Activated CD8-positive, alpha-beta memory T cell treated with anti-CD3 and anti-CD28 coated beads for 4 hours (primary cell): ENCODE measurements around the gene ATXN1.

Source experiments
- DNase-seq, 2 donors: peaks; one replicate each; pipeline ENCODE4 v3.0.0-alpha.2; 2020; ENCODE audit warnings: low read depth in 2 of 2

The ATXN1 gene

GRCh38 chr6:16762268-16762549 lies 949 bp upstream of the ATXN1 start:
- no peak for DNase-seq

DNA sequence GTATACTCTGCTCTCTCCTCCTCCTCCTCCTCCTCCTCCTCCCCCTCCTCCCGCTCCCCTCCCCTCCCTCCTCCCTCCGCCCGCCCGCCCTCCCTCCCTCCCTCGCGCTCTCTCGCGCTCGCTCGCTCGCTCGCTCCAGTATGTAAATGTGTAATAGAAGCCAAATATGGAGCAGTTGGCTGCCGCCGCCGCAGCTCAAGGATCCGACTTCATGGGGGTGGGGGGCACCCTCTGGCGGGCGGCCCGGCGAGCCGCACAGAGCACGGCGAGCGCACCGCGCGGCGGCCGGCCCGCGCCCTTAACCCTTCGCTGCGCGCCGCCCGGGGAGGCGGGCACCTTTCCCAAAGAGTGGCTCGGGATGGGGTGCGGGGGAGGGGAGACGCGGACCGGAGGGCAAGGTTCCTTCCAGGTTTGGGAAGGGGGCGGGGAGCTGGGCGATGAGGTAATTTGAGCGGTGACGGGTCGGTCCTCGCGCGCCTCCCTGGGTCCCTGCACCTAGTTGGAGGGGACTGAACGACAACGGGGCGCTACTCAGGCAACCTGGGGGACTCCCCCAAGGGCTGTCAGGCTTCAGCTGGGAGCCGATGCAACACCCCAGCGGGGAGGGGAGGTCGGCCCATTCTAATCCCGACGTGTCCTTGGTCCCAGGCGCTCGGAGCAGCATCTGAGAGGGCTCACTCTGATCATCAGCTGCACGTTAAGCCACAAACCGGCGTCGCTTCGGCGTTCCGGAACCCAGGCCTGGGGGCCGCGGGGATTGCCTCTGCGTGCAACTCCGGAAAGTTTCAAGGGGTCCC lies 409 bp upstream of the ATXN1 start:
- peak; percentile 57 to 71 for DNase-seq

DNA sequence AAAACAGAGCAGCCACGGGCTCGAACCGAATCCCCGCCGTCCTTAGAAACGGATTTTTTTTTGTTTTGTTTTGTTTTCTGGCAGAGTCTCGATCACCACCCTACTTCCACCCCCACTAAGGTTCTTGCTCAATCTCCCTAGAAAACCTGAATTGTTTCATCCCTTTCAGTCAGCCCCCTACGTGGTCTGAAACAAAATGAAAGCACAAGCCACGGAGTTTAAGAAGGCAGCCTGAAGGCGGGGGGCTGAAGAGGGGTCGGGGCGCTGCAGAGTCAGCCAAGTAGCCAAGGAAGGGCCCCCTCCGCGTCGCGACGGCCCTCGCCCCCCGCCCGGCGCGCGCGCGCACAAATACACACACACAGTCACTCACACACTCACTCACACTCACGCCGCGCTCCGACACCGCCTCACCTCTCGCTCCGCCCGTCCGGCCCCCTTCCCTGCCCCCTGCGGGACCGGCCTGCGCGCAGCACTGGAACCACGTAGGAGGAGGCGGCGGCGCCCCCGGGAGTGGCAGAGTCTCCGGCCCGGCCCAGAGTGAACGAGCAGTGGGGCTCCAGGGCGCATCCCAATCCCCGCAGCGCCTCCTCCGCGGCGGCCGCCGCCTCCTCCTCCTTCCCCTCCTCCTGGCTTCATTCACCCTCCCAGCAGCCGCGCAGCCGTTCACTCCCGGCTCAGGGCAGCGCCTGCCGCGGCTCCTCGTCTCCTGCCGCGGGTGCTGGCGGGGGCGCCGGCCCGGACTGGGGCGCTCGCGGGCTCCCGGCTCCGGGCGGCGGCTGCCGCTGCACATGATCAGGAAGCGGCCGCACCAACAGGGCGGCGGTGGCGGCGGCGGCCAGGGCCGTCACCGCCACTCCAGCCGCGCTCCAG lies 1.4 kb downstream of the ATXN1 start:
- peak; percentile 53 to 59 for DNase-seq

GRCh38 chr6:16759181-16759645 lies 2.0 kb downstream of the ATXN1 start:
- DNase-seq, result no peak

DNA sequence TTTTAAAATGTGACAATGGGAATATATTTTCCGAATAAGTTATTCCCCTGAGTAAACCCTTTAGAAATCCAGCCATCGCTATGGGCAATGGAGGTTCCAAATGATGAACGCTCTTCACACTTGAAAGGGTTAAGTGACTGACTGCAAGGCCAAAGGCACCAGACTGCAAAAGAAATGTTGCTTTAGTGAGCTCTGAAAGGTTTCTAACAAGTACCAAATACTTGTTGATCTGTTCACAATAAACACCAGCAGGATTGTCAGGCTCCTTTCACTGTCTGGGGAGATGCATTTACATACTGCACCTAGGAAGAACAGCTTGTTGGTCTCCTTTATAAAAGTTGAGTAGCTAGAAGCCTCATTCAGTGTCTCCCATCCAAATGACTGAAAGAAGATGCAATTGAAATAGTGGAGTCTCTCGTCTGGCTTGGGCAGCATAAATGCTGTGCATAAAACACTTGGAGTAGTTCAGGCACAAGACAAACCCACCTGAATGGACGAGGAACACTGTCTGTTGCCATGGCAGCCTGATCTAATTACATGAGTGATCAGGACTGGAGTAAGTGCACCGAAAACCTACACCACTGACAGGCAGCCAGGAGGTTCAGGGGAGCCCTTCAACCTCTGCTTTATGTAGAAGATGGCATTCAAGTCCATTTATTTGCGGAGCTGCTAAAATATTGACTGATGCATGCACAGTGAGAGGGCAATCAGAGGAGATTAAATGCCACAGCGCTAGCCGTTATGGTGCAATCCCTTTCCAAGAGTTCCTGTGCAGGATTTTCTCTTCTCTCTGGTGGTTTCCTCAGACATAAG lies 2.9 kb downstream of the ATXN1 start:
- no peak for DNase-seq

DNA sequence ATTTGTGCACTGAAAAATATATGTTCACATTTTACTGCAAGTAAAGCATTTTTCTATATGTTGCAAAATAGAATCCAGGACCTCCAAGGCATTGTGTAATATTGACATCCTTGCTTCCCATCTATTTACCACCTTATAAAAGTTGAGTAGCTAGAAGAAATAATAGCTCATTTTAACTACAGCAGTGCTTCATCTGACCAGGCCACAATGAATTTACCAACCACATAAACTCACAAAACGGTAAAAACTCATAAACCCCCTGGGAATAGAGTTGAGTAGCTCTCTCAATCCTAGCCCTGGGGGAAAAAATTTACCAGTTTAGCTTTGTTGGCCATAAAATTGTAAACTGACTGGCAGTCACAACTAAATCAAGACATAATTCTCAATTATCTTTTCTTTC lies 3.9 kb downstream of the ATXN1 start:
- no peak for DNase-seq

DNA sequence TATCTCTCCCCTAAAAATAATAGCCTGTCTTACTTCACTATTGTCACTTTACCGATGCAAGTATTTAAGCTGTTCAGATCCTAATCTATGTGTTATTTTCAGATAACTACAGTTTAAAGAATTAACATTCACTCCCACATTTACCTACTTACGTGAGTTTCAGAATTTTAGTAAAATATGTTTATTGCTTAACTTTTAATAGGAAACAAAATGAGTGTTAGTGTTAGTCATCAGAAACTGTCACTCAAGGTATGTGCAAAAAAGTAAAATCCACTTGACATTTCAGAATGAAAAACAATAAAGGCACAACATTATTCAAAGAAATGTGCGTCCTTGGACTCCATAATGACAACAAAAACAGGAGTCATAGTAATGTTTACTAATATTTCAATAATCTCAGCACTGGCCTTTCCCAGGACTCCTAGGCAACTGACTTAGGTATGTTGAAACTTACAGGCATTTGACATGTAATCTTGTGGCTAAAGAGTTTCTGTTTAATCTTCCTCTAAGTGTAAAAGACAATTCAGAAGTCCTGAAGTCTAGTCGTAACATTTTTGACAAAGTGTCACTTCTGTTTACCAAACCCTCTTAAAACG lies 4.5 kb downstream of the ATXN1 start:
- DNase-seq, result no peak

DNA sequence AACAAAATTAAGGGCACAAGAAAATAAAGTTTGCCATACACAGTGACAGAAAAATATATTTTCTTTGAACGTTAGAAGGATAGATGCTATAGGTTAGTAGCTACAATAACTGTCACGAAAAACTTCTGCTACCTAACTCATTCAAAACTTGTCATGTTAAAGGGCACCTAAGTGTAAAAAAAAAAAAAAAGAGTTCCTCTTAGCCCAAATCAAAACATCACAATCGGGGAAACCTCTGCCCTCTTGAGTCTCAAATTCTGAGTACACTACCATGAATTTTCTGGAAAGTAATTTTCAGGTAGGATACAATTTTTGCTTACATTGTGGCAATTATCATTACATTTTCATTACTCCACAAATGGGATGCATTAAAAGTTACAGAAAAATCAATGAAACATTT lies 5.7 kb downstream of the ATXN1 start:
- DNase-seq, result no peak

DNA sequence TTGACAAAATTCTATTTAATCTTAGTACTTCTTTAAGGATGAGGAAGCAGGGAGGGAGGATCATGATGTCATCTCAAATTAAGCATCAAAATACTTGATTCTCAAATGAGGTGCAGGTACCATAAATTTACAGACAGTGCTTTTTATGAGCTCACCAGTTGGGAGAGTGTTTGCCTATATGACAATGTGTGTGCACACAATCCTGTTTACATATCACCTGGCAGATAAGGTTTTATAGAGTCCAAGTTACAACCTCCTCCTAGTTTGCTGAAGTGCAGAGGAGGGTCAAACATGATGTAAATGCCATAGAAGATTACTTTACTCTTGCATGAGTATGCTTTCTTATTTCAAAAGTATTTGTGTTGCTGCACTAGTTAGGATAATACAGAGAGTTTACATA lies 6.4 kb downstream of the ATXN1 start:
- no peak for DNase-seq

GRCh38 chr6:16754274-16754673 lies 7.0 kb downstream of the ATXN1 start:
- no peak for DNase-seq

DNA sequence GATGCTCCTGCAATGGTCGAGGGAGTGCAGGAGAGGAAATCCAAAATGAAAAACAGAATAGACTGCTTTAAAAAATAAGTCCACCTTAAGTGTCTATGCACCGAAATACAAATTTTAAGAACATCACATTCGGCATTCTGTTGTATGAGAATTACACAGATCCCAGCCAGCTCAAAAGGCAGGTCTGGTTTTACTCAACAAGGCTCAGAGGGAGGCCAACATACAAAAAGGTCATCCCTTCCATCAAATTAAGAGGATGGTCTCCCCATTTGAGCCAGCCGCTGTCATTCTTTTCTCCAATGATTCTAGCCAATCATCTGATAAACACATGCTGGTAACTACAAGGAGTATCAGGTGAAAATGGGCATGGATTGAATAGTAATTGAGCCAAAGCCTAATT lies 7.9 kb downstream of the ATXN1 start:
- no peak for DNase-seq

- DNase-seq, result no peak
Observed at GRCh38 chr6:16752206-16752866, 8.9 kb downstream of the ATXN1 start.

GRCh38 chr6:16751251-16751946 lies 9.9 kb downstream of the ATXN1 start:
- DNase-seq, result no peak

GRCh38 chr6:16750566-16750965 lies 10.7 kb downstream of the ATXN1 start:
- DNase-seq, result no peak

- DNase-seq, result no peak
Observed at GRCh38 chr6:16749516-16750485, 11.5 kb downstream of the ATXN1 start.

- no peak for DNase-seq
Observed at GRCh38 chr6:16748025-16748319, 13.3 kb downstream of the ATXN1 start.

DNA sequence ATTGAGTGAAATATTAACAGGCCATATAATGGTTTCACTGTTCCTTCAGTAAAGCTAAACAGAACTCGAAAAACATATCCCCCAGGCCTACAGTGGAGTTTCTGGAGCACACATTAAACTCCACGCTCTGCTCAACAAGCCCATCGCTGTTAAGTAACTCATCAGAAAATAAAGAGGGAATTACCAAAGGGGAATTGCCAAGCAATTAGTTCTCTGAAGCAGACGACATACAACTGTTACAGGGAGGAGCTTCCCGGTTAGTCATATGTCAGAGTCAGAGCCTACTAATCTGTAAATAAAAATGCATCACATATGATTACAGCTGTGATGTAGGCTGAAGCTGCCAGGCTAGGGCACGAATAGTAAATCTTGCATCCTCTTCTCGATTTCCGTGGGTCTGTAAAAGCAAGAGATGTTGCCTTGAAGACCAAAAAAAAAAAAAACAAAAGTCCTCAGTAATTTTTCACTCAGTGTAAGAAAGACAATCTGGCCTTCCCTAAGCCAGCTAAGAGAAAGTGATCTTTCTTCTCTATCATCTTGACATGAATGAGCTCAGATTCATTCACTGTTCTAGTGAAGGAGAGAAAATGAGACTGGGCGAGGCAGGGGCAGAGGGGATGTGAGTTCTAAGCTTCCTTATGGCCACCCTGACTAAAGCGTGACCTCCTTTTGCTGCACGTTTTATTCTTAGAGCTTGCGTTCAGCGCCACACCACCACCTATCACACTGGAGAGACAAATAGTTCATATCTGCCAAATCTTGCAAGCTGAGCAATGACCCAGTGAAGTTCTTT lies 13.8 kb downstream of the ATXN1 start:
- no peak for DNase-seq

DNA sequence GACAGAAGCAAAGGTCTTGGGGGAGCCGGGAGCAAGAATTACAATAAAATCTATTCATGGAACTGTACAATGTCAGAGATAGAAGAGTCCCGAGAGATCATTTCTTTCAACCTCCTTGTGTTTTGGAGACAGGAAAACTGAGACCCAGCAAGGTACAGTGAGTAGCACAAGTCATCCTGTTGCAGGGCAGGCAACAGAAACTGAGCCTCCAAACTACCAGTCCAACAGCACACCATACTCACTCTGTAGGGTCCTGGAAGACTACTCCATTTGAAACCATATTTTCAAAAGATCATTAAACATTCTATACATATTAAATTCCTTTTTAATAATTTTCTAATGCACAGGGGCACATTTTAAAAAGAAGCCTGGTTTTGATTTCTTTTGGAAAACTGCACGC lies 14.4 kb downstream of the ATXN1 start:
- DNase-seq, result no peak

GRCh38 chr6:16746401-16746800 lies 14.9 kb downstream of the ATXN1 start:
- DNase-seq, result no peak
